ENCODE measurements around the gene ADGRA1. TPM values are rescaled to one million over a fixed set of nuclear protein-coding genes. Genes with fewer than 3 reads are reported as not detected.
"Not testable (repeated sequence)": the region's sequence is repeated elsewhere in the genome, so short reads cannot be mapped to it uniquely, and the experiment has no call there.

Gene ADGRA1
- total RNA-seq, 1 donor from 2014 or later: not detected

- no peak for DNase-seq
- no peak for ATAC-seq (ENCODE audit: poor library complexity)
Measured at GRCh38 chr10:133104068-133104962, 16.6 kb downstream of the ADGRA1 start.

GRCh38 chr10:133104963-133105640 lies 17.4 kb downstream of the ADGRA1 start:
- intact Hi-C loops (cut with DNase I): no loop called here
- ATAC-seq (ENCODE audit: poor library complexity): no peak
- no peak for DNase-seq

More at GRCh38 chr10:133104068-133104962, 16.6 kb downstream of the ADGRA1 start:
- intact Hi-C loops (cut with DNase I): no loop called here

- no peak for ATAC-seq (ENCODE audit: poor library complexity)
- intact Hi-C loops (cut with DNase I): no loop called here
Measured at GRCh38 chr10:133105686-133106390, 18.1 kb downstream of the ADGRA1 start.

GRCh38 chr10:133106516-133106915 lies 18.8 kb downstream of the ADGRA1 start:
- intact Hi-C loops (cut with DNase I): no loop called here
- DNase-seq: no peak
- no peak for ATAC-seq (ENCODE audit: poor library complexity)

More at GRCh38 chr10:133105686-133106390, 18.1 kb downstream of the ADGRA1 start:
- no peak for DNase-seq

- no peak for DNase-seq
- no peak for ATAC-seq (ENCODE audit: poor library complexity)
- intact Hi-C loops (cut with DNase I): no loop called here
Measured at GRCh38 chr10:133107442-133107841, 19.7 kb downstream of the ADGRA1 start.

- intact Hi-C loops (cut with DNase I): no loop called here
- DNase-seq: no peak
- ATAC-seq (ENCODE audit: poor library complexity): no peak
Measured at GRCh38 chr10:133109711-133110110, 22.0 kb downstream of the ADGRA1 start.

- peak; percentile 71 for ATAC-seq (ENCODE audit: poor library complexity)
- intact Hi-C loops (cut with DNase I): no loop called here
Measured at GRCh38 chr10:133110133-133110532, 22.4 kb downstream of the ADGRA1 start.

GRCh38 chr10:133110609-133111275 lies 23.0 kb downstream of the ADGRA1 start:
- no peak for ATAC-seq (ENCODE audit: poor library complexity)
- DNase-seq: no peak
- intact Hi-C loops (cut with DNase I): no loop called here

More at GRCh38 chr10:133110133-133110532, 22.4 kb downstream of the ADGRA1 start:
- peak; percentile 53 for DNase-seq

- intact Hi-C loops (cut with DNase I); ATAC-seq (ENCODE audit: poor library complexity): not testable (repeated sequence)
- DNase-seq: peak; percentile 54
Measured at GRCh38 chr10:133111640-133112039, 23.9 kb downstream of the ADGRA1 start.

- DNase-seq: no peak
- intact Hi-C loops (cut with DNase I): no loop called here
Measured at GRCh38 chr10:133113146-133113830, 25.6 kb downstream of the ADGRA1 start.

GRCh38 chr10:133113847-133114246 lies 26.1 kb downstream of the ADGRA1 start:
- intact Hi-C loops (cut with DNase I): no loop called here
- DNase-seq (no peak), ATAC-seq (ENCODE audit: poor library complexity) (no peak)

More at GRCh38 chr10:133113146-133113830, 25.6 kb downstream of the ADGRA1 start:
- ATAC-seq (ENCODE audit: poor library complexity): no peak

- intact Hi-C loops (cut with DNase I): no loop called here
- no peak for DNase-seq
Measured at GRCh38 chr10:133114251-133114650, 26.5 kb downstream of the ADGRA1 start.

GRCh38 chr10:133114726-133115452 lies 27.2 kb downstream of the ADGRA1 start:
- DNase-seq (no peak), ATAC-seq (ENCODE audit: poor library complexity) (no peak)
- intact Hi-C loops (cut with DNase I): no loop called here

More at GRCh38 chr10:133114251-133114650, 26.5 kb downstream of the ADGRA1 start:
- ATAC-seq (ENCODE audit: poor library complexity): no peak

GRCh38 chr10:133115453-133115842 lies 27.7 kb downstream of the ADGRA1 start:
- intact Hi-C loops (cut with DNase I): no loop called here
- DNase-seq (no peak), ATAC-seq (ENCODE audit: poor library complexity) (no peak)

GRCh38 chr10:133115976-133116375 lies 28.3 kb downstream of the ADGRA1 start:
- intact Hi-C loops (cut with DNase I): no loop called here
- no peak for ATAC-seq (ENCODE audit: poor library complexity)
- DNase-seq: no peak

GRCh38 chr10:133116455-133116854 lies 28.7 kb downstream of the ADGRA1 start:
- intact Hi-C loops (cut with DNase I): no loop called here
- DNase-seq (no peak), ATAC-seq (ENCODE audit: poor library complexity) (no peak)

GRCh38 chr10:133117036-133117687 lies 29.4 kb downstream of the ADGRA1 start:
- intact Hi-C loops (cut with DNase I): no loop called here
- no peak for ATAC-seq (ENCODE audit: poor library complexity)
- no peak for DNase-seq

Measured in Right ventricle myocardium superior (tissue), 1 donor.